Skeletal muscle satellite cell (primary cell): Measurements from ENCODE around the gene GABRD.

Experiments used
- H3K27me3 ChIP-seq: 2 replicates; pipeline ENCODE4 v1.7.0; 2013; ENCODE audit warnings: low read length; ENCODE audit not compliant: control insufficient read depth, insufficient read depth
- H3K36me3 ChIP-seq: 2 replicates; pipeline ENCODE4 v1.7.0; 2013; ENCODE audit warnings: mild to moderate bottlenecking, control low read depth, low read length; ENCODE audit not compliant: insufficient read depth
- H3K4me1 ChIP-seq: 2 replicates; pipeline ENCODE4 v1.7.0; 2013; ENCODE audit warnings: low read length; ENCODE audit not compliant: control insufficient read depth, insufficient read depth
- H3K4me2 ChIP-seq: 2 replicates; pipeline ENCODE4 v1.7.0; 2013; ENCODE audit warnings: mild to moderate bottlenecking, low read length
- H3K4me3 ChIP-seq: 2 replicates; pipeline ENCODE4 v1.7.0; 2013; ENCODE audit warnings: low read length
- H3K9ac ChIP-seq: 2 replicates; pipeline ENCODE4 v1.7.0; 2013; ENCODE audit warnings: mild to moderate bottlenecking, low read depth, low read length, moderate library complexity
- H3K9me3 ChIP-seq: replicated peaks from 2 replicates; pipeline ENCODE4 v1.7.0; 2013; ENCODE audit warnings: mild to moderate bottlenecking, control low read depth, low read length

The GABRD gene

GRCh38 chr1:2032737-2033136 lies 13.6 kb downstream of the GABRD start:
- no peak overlapping the region for H3K4me3 ChIP-seq
- no peak overlapping the region for H3K4me2 ChIP-seq
- peaks cover 53% of the 10 kb centered on the region for H3K27me3 ChIP-seq
- no peaks in the 10 kb centered on the region for H3K36me3 ChIP-seq
- H3K9me3 ChIP-seq: no peaks in the 10 kb centered on the region
- no peak overlapping the region for H3K9ac ChIP-seq
- no peaks in the 10 kb centered on the region for H3K4me1 ChIP-seq

- no peaks in the 10 kb centered on the region for H3K4me1 ChIP-seq
- H3K9me3 ChIP-seq: no peaks in the 10 kb centered on the region
- H3K4me3 ChIP-seq: no peak overlapping the region
- no peak overlapping the region for H3K4me2 ChIP-seq
- peaks cover 58% of the 10 kb centered on the region for H3K27me3 ChIP-seq
- H3K36me3 ChIP-seq: no peaks in the 10 kb centered on the region
- no peak overlapping the region for H3K9ac ChIP-seq
Measured at GRCh38 chr1:2033165-2033564, 14.0 kb downstream of the GABRD start.

- Histone ChIP-seq H3K36me3 (no peaks in the 10 kb centered on the region), H3K9me3 (no peaks in the 10 kb centered on the region), H3K4me3 (no peak overlapping the region), H3K4me1 (no peaks in the 10 kb centered on the region), H3K4me2 (no peak overlapping the region), H3K27me3 (peaks cover 59% of the 10 kb centered on the region), H3K9ac (no peak overlapping the region)
Measured at GRCh38 chr1:2036287-2036686, 17.1 kb downstream of the GABRD start.

- no peak overlapping the region for H3K4me2 ChIP-seq
- H3K4me3 ChIP-seq: no peak overlapping the region
- no peak overlapping the region for H3K9ac ChIP-seq
- peaks cover 52% of the 10 kb centered on the region for H3K27me3 ChIP-seq
- no peaks in the 10 kb centered on the region for H3K4me1 ChIP-seq
- H3K36me3 ChIP-seq: no peaks in the 10 kb centered on the region
- H3K9me3 ChIP-seq: no peaks in the 10 kb centered on the region
Measured at GRCh38 chr1:2037314-2037979, 18.3 kb downstream of the GABRD start.

GRCh38 chr1:2038229-2038628 lies 19.1 kb downstream of the GABRD start:
- H3K27me3 ChIP-seq: peaks cover 44% of the 10 kb centered on the region
- H3K4me2 ChIP-seq: no peak overlapping the region
- no peaks in the 10 kb centered on the region for H3K4me1 ChIP-seq
- H3K9ac ChIP-seq: no peak overlapping the region
- H3K4me3 ChIP-seq: no peak overlapping the region
- H3K9me3 ChIP-seq: no peaks in the 10 kb centered on the region
- H3K36me3 ChIP-seq: no peaks in the 10 kb centered on the region

- Histone ChIP-seq H3K4me2 (no peak overlapping the region), H3K27me3 (peaks cover 40% of the 10 kb centered on the region), H3K36me3 (no peaks in the 10 kb centered on the region)
Measured at GRCh38 chr1:2039251-2039650, 20.1 kb downstream of the GABRD start.

GRCh38 chr1:2041305-2041704 lies 22.2 kb downstream of the GABRD start:
- Histone ChIP-seq H3K4me1 (peaks cover 3% of the 10 kb centered on the region), H3K27me3 (peaks cover 35% of the 10 kb centered on the region), H3K36me3 (no peaks in the 10 kb centered on the region), H3K4me3 (no peak overlapping the region), H3K9me3 (no peaks in the 10 kb centered on the region), H3K9ac (no peak overlapping the region), H3K4me2 (no peak overlapping the region)

More at GRCh38 chr1:2039251-2039650, 20.1 kb downstream of the GABRD start:
- H3K4me1 ChIP-seq: no peaks in the 10 kb centered on the region
- no peaks in the 10 kb centered on the region for H3K9me3 ChIP-seq
- H3K9ac ChIP-seq: no peak overlapping the region
- H3K4me3 ChIP-seq: no peak overlapping the region

- no peaks in the 10 kb centered on the region for H3K9me3 ChIP-seq
- peaks cover 39% of the 10 kb centered on the region for H3K27me3 ChIP-seq
- H3K4me1 ChIP-seq: peaks cover 3% of the 10 kb centered on the region
- no peaks in the 10 kb centered on the region for H3K36me3 ChIP-seq
- no peak overlapping the region for H3K4me3 ChIP-seq
- no peak overlapping the region for H3K9ac ChIP-seq
- H3K4me2 ChIP-seq: no peak overlapping the region
Measured at GRCh38 chr1:2041887-2042286, 22.7 kb downstream of the GABRD start.

- peaks cover 34% of the 10 kb centered on the region for H3K27me3 ChIP-seq
- H3K4me3 ChIP-seq: no peak overlapping the region
- no peaks in the 10 kb centered on the region for H3K36me3 ChIP-seq
- H3K4me2 ChIP-seq: no peak overlapping the region
- no peaks in the 10 kb centered on the region for H3K9me3 ChIP-seq
- peaks cover 3% of the 10 kb centered on the region for H3K4me1 ChIP-seq
- H3K9ac ChIP-seq: no peak overlapping the region
Measured at GRCh38 chr1:2042830-2043773, 24.0 kb downstream of the GABRD start.

- peaks cover 3% of the 10 kb centered on the region for H3K4me1 ChIP-seq
- no peak overlapping the region for H3K4me3 ChIP-seq
- H3K27me3 ChIP-seq: peaks cover 37% of the 10 kb centered on the region
- no peak overlapping the region for H3K4me2 ChIP-seq
- no peak overlapping the region for H3K9ac ChIP-seq
- no peaks in the 10 kb centered on the region for H3K9me3 ChIP-seq
- no peaks in the 10 kb centered on the region for H3K36me3 ChIP-seq
Measured at GRCh38 chr1:2043886-2044285, 24.7 kb downstream of the GABRD start.

GRCh38 chr1:2044510-2045319 lies 25.6 kb downstream of the GABRD start:
- peaks cover 3% of the 10 kb centered on the region for H3K4me1 ChIP-seq
- no peaks in the 10 kb centered on the region for H3K9me3 ChIP-seq
- H3K27me3 ChIP-seq: peaks cover 45% of the 10 kb centered on the region
- no peaks in the 10 kb centered on the region for H3K36me3 ChIP-seq
- H3K4me2 ChIP-seq: peak overlapping the region; percentile 74
- H3K4me3 ChIP-seq: peak overlapping the region; percentile 38
- H3K9ac ChIP-seq: no peak overlapping the region
